GM18517 (cell line): ENCODE data around the gene SLC44A1.

Experiments
- ATAC-seq: cut with Tn5 transposase; IDR thresholded peaks from one replicate; pipeline ENCODE4 v1.9.1; 2021; ENCODE audit warnings: mild to moderate bottlenecking, moderate library complexity; ENCODE audit not compliant: unreplicated experiment

SLC44A1 gene

GRCh38 chr9:105297442-105298075, 53.1 kb downstream of the SLC44A1 start:
- no peak for ATAC-seq

GRCh38 chr9:105299190-105299854, 54.9 kb downstream of the SLC44A1 start:
- no peak for ATAC-seq

- no peak for ATAC-seq
Measured at GRCh38 chr9:105302728-105303127, 58.3 kb downstream of the SLC44A1 start.

- ATAC-seq: no peak
Measured at GRCh38 chr9:105305856-105306255, 61.4 kb downstream of the SLC44A1 start.

GRCh38 chr9:105306351-105307140, 62.1 kb downstream of the SLC44A1 start:
- no peak for ATAC-seq

- no peak for ATAC-seq
Measured at GRCh38 chr9:105307591-105308130, 63.2 kb downstream of the SLC44A1 start.

- ATAC-seq: no peak
Measured at GRCh38 chr9:105308461-105309341, 64.2 kb downstream of the SLC44A1 start.

GRCh38 chr9:105309531-105309931, 65.1 kb downstream of the SLC44A1 start:
- ATAC-seq: no peak

- no peak for ATAC-seq
Measured at GRCh38 chr9:105311306-105311705, 66.9 kb downstream of the SLC44A1 start.

GRCh38 chr9:105313238-105313637, 68.8 kb downstream of the SLC44A1 start:
- ATAC-seq: no peak

- no peak for ATAC-seq
Measured at GRCh38 chr9:105316703-105317102, 72.3 kb downstream of the SLC44A1 start.

GRCh38 chr9:105318729-105319191, 74.3 kb downstream of the SLC44A1 start:
- no peak for ATAC-seq

- no peak for ATAC-seq
Measured at GRCh38 chr9:105319202-105319813, 74.9 kb downstream of the SLC44A1 start.

- peak; percentile 81 for ATAC-seq
Measured at GRCh38 chr9:105320568-105320967, 76.1 kb downstream of the SLC44A1 start.

- ATAC-seq: no peak
Measured at GRCh38 chr9:105328296-105328695, 83.8 kb downstream of the SLC44A1 start.

- no peak for ATAC-seq
Measured at GRCh38 chr9:105328872-105329718, 84.6 kb downstream of the SLC44A1 start.

- no peak for ATAC-seq
Measured at GRCh38 chr9:105329719-105330062, 85.2 kb downstream of the SLC44A1 start.

GRCh38 chr9:105330201-105330600, 85.8 kb downstream of the SLC44A1 start:
- no peak for ATAC-seq

- ATAC-seq: peak; percentile 74
Measured at GRCh38 chr9:105330755-105331154, 86.3 kb downstream of the SLC44A1 start.
